ENCODE results near the gene RCOR1.
"Not testable (repeated sequence)": the region's sequence is repeated elsewhere in the genome, so short reads cannot be mapped to it uniquely, and the experiment has no call there.

The RCOR1 gene

GRCh38 chr14:102616799-102617198 lies 24.4 kb downstream of the RCOR1 start:
- Histone ChIP-seq H3K27me3 (ENCODE audit: insufficient read depth, low read length) (no peaks in the 10 kb centered on the region), H3K9ac (ENCODE audit: low read length) (no peak overlapping the region), H3K4me2 (ENCODE audit: low read length) (no peak overlapping the region), H3F3A (ENCODE audit: insufficient read depth, low read length) (no peaks in the 10 kb centered on the region), H3K9me2 (ENCODE audit: low read depth, low read length) (no peaks in the 10 kb centered on the region), H3K79me2 (ENCODE audit: insufficient read depth, low read length) (peaks cover 39% of the 10 kb centered on the region), H3K9me3 (ENCODE audit: low read length) (no peaks in the 10 kb centered on the region), H4K20me1 (ENCODE audit: insufficient read depth, low read length) (no peaks in the 10 kb centered on the region), H3K4me3 (ENCODE audit: low read depth, low read length, poor library complexity, severe bottlenecking) (no peak overlapping the region), H3K36me3 (ENCODE audit: insufficient read depth, low read length) (0 out of 2 replicates have a peak, but pooled peaks cover 3% of the 10 kb centered on the region), H3K4me1 (ENCODE audit: insufficient read depth, low read length, severe bottlenecking) (peaks cover 9% of the 10 kb centered on the region), H3K27ac (ENCODE audit: low read depth, low read length, poor library complexity, severe bottlenecking) (no peak overlapping the region), H2AFZ (ENCODE audit: low read length) (no peak overlapping the region)
- TF ChIP-seq, protein P1, sequence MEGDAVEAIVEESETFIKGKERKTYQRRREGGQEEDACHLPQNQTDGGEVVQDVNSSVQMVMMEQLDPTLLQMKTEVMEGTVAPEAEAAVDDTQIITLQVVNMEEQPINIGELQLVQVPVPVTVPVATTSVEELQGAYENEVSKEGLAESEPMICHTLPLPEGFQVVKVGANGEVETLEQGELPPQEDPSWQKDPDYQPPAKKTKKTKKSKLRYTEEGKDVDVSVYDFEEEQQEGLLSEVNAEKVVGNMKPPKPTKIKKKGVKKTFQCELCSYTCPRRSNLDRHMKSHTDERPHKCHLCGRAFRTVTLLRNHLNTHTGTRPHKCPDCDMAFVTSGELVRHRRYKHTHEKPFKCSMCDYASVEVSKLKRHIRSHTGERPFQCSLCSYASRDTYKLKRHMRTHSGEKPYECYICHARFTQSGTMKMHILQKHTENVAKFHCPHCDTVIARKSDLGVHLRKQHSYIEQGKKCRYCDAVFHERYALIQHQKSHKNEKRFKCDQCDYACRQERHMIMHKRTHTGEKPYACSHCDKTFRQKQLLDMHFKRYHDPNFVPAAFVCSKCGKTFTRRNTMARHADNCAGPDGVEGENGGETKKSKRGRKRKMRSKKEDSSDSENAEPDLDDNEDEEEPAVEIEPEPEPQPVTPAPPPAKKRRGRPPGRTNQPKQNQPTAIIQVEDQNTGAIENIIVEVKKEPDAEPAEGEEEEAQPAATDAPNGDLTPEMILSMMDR (IDR thresholded peaks at IDR 0.05; ENCODE audit: low read length): no peak
- no peak for TF ChIP-seq EZH2 (IDR thresholded peaks at IDR 0.05; ENCODE audit: borderline replicate concordance, low read length)

- peaks cover 32% of the 10 kb centered on the region for H3K79me2 ChIP-seq (ENCODE audit: insufficient read depth, low read length)
- H3K4me2 ChIP-seq (ENCODE audit: low read length); H3K36me3 ChIP-seq (ENCODE audit: insufficient read depth, low read length); H4K20me1 ChIP-seq (ENCODE audit: insufficient read depth, low read length); H3K9ac ChIP-seq (ENCODE audit: low read length); H3F3A ChIP-seq (ENCODE audit: insufficient read depth, low read length); H3K27ac ChIP-seq (ENCODE audit: low read depth, low read length, poor library complexity, severe bottlenecking); H3K4me1 ChIP-seq (ENCODE audit: insufficient read depth, low read length, severe bottlenecking); H3K9me2 ChIP-seq (ENCODE audit: low read depth, low read length); H3K4me3 ChIP-seq (ENCODE audit: low read depth, low read length, poor library complexity, severe bottlenecking); H3K27me3 ChIP-seq (ENCODE audit: insufficient read depth, low read length); H3K9me3 ChIP-seq (ENCODE audit: low read length); H2AFZ ChIP-seq (ENCODE audit: low read length): not testable (repeated sequence)
These were observed 26.6 kb downstream of the RCOR1 start for GRCh38 chr14:102619012-102619411.

DNA sequence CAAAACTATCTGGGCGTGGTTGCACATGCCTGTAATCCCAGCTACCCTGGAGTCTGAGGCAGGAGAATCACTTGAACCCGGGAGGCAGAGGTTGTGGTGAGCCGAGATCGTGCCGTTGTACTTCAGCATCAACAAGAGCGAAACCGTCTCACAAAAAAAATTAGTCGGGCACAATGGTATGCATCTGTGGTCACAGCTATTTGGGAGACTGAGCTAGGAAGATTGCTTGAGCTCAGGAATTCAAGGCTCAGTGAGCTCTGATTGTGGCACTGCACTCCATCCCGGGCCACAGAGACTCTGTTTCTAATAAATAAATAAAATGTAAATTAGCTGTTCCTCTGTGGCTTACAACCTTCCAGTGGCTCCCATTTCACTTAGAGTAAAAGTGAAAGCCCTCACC lies 28.0 kb downstream of the RCOR1 start:
- no peaks in the 10 kb centered on the region for H3K9me2 ChIP-seq (ENCODE audit: low read depth, low read length)
- H3K79me2 ChIP-seq (ENCODE audit: insufficient read depth, low read length): peaks cover 32% of the 10 kb centered on the region
- no peaks in the 10 kb centered on the region for H3F3A ChIP-seq (ENCODE audit: insufficient read depth, low read length)
- H3K36me3 ChIP-seq (ENCODE audit: insufficient read depth, low read length): 0 out of 2 replicates have a peak, but pooled peaks cover 3% of the 10 kb centered on the region
- no peak overlapping the region for H3K4me2 ChIP-seq (ENCODE audit: low read length)
- H2AFZ ChIP-seq (ENCODE audit: low read length): no peak overlapping the region
- TF ChIP-seq, protein P1 (IDR thresholded peaks at IDR 0.05; ENCODE audit: low read length): no peak
- TF ChIP-seq EZH2 (IDR thresholded peaks at IDR 0.05; ENCODE audit: borderline replicate concordance, low read length): no peak
- no peak overlapping the region for H3K9ac ChIP-seq (ENCODE audit: low read length)
- H3K4me3 ChIP-seq (ENCODE audit: low read depth, low read length, poor library complexity, severe bottlenecking): no peak overlapping the region
- H3K4me1 ChIP-seq (ENCODE audit: insufficient read depth, low read length, severe bottlenecking): peaks cover 6% of the 10 kb centered on the region
- no peaks in the 10 kb centered on the region for H4K20me1 ChIP-seq (ENCODE audit: insufficient read depth, low read length)
- H3K9me3 ChIP-seq (ENCODE audit: low read length): no peaks in the 10 kb centered on the region
- no peak overlapping the region for H3K27ac ChIP-seq (ENCODE audit: low read depth, low read length, poor library complexity, severe bottlenecking)
- no peaks in the 10 kb centered on the region for H3K27me3 ChIP-seq (ENCODE audit: insufficient read depth, low read length)

- H3K4me3 ChIP-seq (ENCODE audit: low read depth, low read length, poor library complexity, severe bottlenecking): no peak overlapping the region
- H3K27me3 ChIP-seq (ENCODE audit: insufficient read depth, low read length): no peaks in the 10 kb centered on the region
- 0 out of 2 replicates have a peak, but pooled peaks cover 3% of the 10 kb centered on the region for H3K36me3 ChIP-seq (ENCODE audit: insufficient read depth, low read length)
- no peak overlapping the region for H2AFZ ChIP-seq (ENCODE audit: low read length)
- no peak overlapping the region for H3K4me2 ChIP-seq (ENCODE audit: low read length)
- H3K27ac ChIP-seq (ENCODE audit: low read depth, low read length, poor library complexity, severe bottlenecking): no peak overlapping the region
- no peaks in the 10 kb centered on the region for H3K9me2 ChIP-seq (ENCODE audit: low read depth, low read length)
- H3K9me3 ChIP-seq (ENCODE audit: low read length): no peaks in the 10 kb centered on the region
- no peaks in the 10 kb centered on the region for H4K20me1 ChIP-seq (ENCODE audit: insufficient read depth, low read length)
- peaks cover 15% of the 10 kb centered on the region; the same call in 1 of the 2 replicates for H3K79me2 ChIP-seq (ENCODE audit: insufficient read depth, low read length)
- H3F3A ChIP-seq (ENCODE audit: insufficient read depth, low read length): no peaks in the 10 kb centered on the region
- H3K9ac ChIP-seq (ENCODE audit: low read length): no peak overlapping the region
- TF ChIP-seq, protein P1 (IDR thresholded peaks at IDR 0.05; ENCODE audit: low read length): no peak
- TF ChIP-seq EZH2 (IDR thresholded peaks at IDR 0.05; ENCODE audit: borderline replicate concordance, low read length): no peak
- H3K4me1 ChIP-seq (ENCODE audit: insufficient read depth, low read length, severe bottlenecking): no peaks in the 10 kb centered on the region
These were observed 29.9 kb downstream of the RCOR1 start for GRCh38 chr14:102622262-102622885.

Measured in OCI-LY1 (cell line).